22Rv1 (cell line): ENCODE measurements around the gene CYP26B1.

ENCODE experiments used
- ZFX ChIP-seq: fragments of 450-650 bp; IDR thresholded peaks from 2 replicates; pipeline ENCODE4 v1.6.1; 2017; ENCODE audit warnings: antibody characterized with exemption, borderline replicate concordance
- TF ChIP-seq, protein P1 (sequence below): fragments of 450-650 bp; IDR thresholded peaks from 2 replicates; pipeline ENCODE4 v1.5.1; 2017; ENCODE audit warnings: mild to moderate bottlenecking

DNA sequence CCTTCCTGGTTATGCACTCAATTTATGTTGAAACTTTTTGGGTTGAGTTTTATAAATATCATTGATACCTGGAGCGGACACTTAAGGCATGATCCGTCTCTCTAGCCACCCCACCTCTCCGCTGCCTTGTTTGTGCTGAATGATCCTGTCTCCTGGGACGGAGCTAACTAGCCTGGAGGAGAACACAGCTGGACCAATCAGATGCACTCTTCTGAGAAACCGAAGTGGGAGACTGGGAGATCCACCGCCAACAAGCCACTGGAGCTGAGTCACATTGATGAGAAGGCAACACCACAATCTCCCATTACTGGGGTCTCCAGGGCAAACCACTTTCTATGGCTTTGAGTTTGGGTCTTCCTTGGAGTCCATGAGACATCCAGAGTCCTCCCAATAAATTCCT, 29.3 kb downstream of the CYP26B1 start:
- TF ChIP-seq, protein P1, sequence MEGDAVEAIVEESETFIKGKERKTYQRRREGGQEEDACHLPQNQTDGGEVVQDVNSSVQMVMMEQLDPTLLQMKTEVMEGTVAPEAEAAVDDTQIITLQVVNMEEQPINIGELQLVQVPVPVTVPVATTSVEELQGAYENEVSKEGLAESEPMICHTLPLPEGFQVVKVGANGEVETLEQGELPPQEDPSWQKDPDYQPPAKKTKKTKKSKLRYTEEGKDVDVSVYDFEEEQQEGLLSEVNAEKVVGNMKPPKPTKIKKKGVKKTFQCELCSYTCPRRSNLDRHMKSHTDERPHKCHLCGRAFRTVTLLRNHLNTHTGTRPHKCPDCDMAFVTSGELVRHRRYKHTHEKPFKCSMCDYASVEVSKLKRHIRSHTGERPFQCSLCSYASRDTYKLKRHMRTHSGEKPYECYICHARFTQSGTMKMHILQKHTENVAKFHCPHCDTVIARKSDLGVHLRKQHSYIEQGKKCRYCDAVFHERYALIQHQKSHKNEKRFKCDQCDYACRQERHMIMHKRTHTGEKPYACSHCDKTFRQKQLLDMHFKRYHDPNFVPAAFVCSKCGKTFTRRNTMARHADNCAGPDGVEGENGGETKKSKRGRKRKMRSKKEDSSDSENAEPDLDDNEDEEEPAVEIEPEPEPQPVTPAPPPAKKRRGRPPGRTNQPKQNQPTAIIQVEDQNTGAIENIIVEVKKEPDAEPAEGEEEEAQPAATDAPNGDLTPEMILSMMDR = no peak
- TF ChIP-seq ZFX = no peak
